ENCODE data around the gene SLC10A2. TPM values are rescaled to one million over a fixed set of nuclear protein-coding genes. Genes with fewer than 3 reads are reported as not detected.

The SLC10A2 gene
- total and polyA plus RNA-seq, 2 of the 4 experiments (the other 2 are of a cell fraction): not detected

DNA sequence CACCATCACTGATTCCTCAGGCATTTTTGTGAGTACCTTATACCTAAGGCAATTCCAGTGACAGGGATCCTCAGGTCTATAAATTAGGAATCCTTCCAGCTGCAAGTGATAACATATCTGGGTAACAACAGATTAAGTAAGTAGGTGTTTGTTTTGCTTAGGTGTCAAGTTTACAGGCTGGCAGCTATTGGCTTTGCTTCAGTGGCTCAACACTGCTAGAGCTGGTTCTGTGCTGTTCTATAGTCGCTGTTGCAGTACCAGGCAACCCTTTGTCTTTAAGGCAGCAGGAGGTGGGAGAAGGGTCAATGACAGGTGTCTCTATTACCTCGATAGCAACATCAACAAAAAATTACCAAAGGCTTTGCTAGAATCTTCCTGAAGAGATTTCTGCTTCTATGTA, 27.0 kb downstream of the SLC10A2 start:
- Histone ChIP-seq H3K27ac (ENCODE audit: insufficient read depth, low read length) (no peak overlapping the region), H3K4me3 (ENCODE audit: insufficient read depth, low read depth, low read length) (no peak overlapping the region), H3K18ac (ENCODE audit: low read depth, low read length) (no peak overlapping the region), H3K4me1 (ENCODE audit: control insufficient read depth, insufficient read depth, low read length) (no peaks in the 10 kb centered on the region), H4K8ac (ENCODE audit: low read depth in 2 of 2, low read length in 2 of 2) (no peak overlapping the region), H2BK15ac (ENCODE audit: low read depth, low read length) (no peak overlapping the region), H3K9me1 (ENCODE audit: insufficient read depth, low read length) (no peaks in the 10 kb centered on the region), H4K91ac (ENCODE audit: insufficient read depth, low read depth, low read length) (no peak overlapping the region), H2AK5ac (ENCODE audit: low read depth, low read length) (no peak overlapping the region), H3K27me3 (ENCODE audit: control insufficient read depth, insufficient read depth, low read length) (no peaks in the 10 kb centered on the region), H2AK9ac (replicated peaks; ENCODE audit: low read depth, low read length, poor library complexity) (no peak overlapping the region), H3K9ac (ENCODE audit: low read depth, low read length) (no peak overlapping the region), H3K79me1 (ENCODE audit: low read depth in 1 of 2, low read length in 2 of 2) (no peaks in the 10 kb centered on the region), H2BK20ac (ENCODE audit: low read depth, low read length) (no peak overlapping the region), H2BK5ac (ENCODE audit: low read depth, low read length, poor library complexity, severe bottlenecking) (no peak overlapping the region), H4K20me1 (ENCODE audit: insufficient read depth, low read length) (no peaks in the 10 kb centered on the region), H3K4me2 (ENCODE audit: low read depth, low read length) (no peak overlapping the region), H3K4ac (ENCODE audit: low read depth, low read length) (no peak overlapping the region), H3K23ac (ENCODE audit: low read depth, low read length) (no peak overlapping the region), H3K56ac (ENCODE audit: extremely low read depth, insufficient read depth, low read length) (no peak overlapping the region), H3K14ac (replicated peaks; ENCODE audit: low read depth, low read length) (no peak overlapping the region), H2BK120ac (ENCODE audit: low read depth, low read length) (no peak overlapping the region), H4K5ac (ENCODE audit: low read depth, low read length) (no peak overlapping the region), H3K9me3 (ENCODE audit: control insufficient read depth, insufficient read depth, low read length) (0 out of 2 replicates have a peak, but pooled peaks cover 7% of the 10 kb centered on the region), H3K36me3 (ENCODE audit: control insufficient read depth, insufficient read depth, low read length) (no peaks in the 10 kb centered on the region), H2AFZ (replicated peaks; ENCODE audit: low read length, poor library complexity) (no peak overlapping the region)
- DNase-seq (no peak), ATAC-seq (ENCODE audit: low read depth) (no peak)
- ChIA-PET CTCF (no interaction called here), POLR2A (ENCODE audit: unreplicated experiment) (no interaction called here)
- dilution Hi-C loops (cut with HindIII; ENCODE audit: low sequenced_read_pairs, unreplicated experiment) (no loop called here), intact Hi-C loops (cut with micrococcal nuclease) (no loop called here), in situ Hi-C loops (cut with MboI; ENCODE audit: low sequenced_read_pairs) (no loop called here)
- TF ChIP-seq, protein P1, sequence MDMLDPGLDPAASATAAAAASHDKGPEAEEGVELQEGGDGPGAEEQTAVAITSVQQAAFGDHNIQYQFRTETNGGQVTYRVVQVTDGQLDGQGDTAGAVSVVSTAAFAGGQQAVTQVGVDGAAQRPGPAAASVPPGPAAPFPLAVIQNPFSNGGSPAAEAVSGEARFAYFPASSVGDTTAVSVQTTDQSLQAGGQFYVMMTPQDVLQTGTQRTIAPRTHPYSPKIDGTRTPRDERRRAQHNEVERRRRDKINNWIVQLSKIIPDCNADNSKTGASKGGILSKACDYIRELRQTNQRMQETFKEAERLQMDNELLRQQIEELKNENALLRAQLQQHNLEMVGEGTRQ (IDR thresholded peaks at IDR 0.05; ENCODE audit: low read depth, low read length): no peak
- TF ChIP-seq FOS (IDR thresholded peaks at IDR 0.05; ENCODE audit: low read depth, low read length) (no peak), SMC3 (IDR thresholded peaks at IDR 0.05; ENCODE audit: low read depth, low read length) (no peak), CEBPB (IDR thresholded peaks at IDR 0.05; ENCODE audit: low read depth, low read length) (no peak), NFE2L2 (IDR thresholded peaks at IDR 0.05; ENCODE audit: low read depth, low read length) (no peak), BHLHE40 (IDR thresholded peaks at IDR 0.05; ENCODE audit: low read depth, low read length) (no peak), RCOR1 (IDR thresholded peaks at IDR 0.05; ENCODE audit: insufficient replicate concordance, low read length) (no peak), MAZ (IDR thresholded peaks at IDR 0.05; ENCODE audit: borderline replicate concordance, low read depth, low read length) (no peak), CHD1 (IDR thresholded peaks at IDR 0.05; ENCODE audit: low read depth, low read length) (no peak), MAFK (IDR thresholded peaks at IDR 0.05; ENCODE audit: low read depth, low read length) (no peak), POLR2A (IDR thresholded peaks at IDR 0.05; ENCODE audit: low read depth, low read length) (no peak), RAD21 (IDR thresholded peaks at IDR 0.05; ENCODE audit: low read length) (no peak)
- TF ChIP-seq, protein P2, sequence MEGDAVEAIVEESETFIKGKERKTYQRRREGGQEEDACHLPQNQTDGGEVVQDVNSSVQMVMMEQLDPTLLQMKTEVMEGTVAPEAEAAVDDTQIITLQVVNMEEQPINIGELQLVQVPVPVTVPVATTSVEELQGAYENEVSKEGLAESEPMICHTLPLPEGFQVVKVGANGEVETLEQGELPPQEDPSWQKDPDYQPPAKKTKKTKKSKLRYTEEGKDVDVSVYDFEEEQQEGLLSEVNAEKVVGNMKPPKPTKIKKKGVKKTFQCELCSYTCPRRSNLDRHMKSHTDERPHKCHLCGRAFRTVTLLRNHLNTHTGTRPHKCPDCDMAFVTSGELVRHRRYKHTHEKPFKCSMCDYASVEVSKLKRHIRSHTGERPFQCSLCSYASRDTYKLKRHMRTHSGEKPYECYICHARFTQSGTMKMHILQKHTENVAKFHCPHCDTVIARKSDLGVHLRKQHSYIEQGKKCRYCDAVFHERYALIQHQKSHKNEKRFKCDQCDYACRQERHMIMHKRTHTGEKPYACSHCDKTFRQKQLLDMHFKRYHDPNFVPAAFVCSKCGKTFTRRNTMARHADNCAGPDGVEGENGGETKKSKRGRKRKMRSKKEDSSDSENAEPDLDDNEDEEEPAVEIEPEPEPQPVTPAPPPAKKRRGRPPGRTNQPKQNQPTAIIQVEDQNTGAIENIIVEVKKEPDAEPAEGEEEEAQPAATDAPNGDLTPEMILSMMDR (conservative IDR thresholded peaks at IDR 0.05; ENCODE audit: low read depth, low read length): no peak
- WGBS, 2 experiments (ENCODE audit: extremely low coverage in 2 of 2, insufficient read length in 1 of 2): no CpG with 5 or more reads among the region's 2 CpGs
- no TSS peak for BruUV-seq (replicated peaks)

Data from IMR-90 (cell line).